RPMI8226 (cell line): ENCODE measurements around the gene BMP7.

Source experiments
- DNase-seq: peaks from one replicate; pipeline ENCODE4 v3.0.0-alpha.2; 2015

BMP7 gene

DNA sequence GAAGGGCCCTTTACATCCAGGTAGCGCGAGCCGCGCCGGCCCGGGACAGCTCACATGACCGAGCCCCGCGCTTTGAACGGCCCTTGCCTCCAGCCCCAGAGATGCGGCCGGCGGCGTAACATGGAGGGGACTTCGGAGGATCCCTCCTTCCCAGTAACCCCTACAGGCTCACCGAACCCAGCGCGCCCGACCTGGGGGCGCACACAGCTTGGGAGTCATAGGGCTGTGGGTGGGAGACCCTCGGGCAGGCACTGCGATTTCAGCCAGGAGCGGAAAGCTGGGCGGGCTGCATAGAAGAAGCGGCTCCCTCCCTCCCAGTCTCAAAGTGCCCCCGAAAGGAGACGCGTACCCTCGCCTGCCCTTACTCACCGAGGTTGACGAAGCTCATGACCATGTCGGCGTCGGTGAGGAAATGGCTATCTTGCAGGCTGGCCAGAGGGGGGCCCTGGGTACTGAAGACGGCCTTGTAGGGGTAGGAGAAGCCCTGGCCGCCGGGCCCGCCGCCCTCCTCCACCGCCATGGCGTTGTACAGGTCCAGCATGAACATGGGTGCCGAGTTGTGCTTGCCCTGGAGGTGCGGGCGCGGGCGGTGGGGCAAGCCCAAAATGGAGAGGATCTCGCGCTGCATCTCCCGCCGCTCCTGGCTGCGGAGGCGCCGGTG, 975 bp downstream of the BMP7 start:
- peak; percentile 25 for DNase-seq

DNA sequence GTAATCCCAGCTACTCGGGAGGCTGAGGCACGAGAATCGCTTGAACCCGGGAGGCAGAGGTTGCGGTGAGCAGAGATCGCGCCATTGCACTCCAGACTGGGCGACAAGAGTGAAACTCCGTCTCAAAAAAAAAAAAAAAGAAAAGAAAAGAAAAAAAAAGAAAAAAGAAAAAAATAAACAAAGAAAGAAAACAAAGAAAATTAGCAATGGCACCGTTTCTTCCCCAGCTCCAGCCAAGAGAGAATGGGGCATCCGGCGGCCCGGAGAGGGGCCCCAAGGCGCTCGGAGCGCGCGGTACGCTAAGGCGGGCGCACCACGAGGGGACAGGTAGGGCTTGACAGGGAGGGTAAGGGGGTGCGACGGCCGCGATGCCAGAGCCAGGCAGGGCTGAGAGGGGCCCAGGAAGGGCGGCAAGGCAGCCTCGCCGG, 1.5 kb downstream of the BMP7 start:
- DNase-seq, result peak; percentile 57

DNA sequence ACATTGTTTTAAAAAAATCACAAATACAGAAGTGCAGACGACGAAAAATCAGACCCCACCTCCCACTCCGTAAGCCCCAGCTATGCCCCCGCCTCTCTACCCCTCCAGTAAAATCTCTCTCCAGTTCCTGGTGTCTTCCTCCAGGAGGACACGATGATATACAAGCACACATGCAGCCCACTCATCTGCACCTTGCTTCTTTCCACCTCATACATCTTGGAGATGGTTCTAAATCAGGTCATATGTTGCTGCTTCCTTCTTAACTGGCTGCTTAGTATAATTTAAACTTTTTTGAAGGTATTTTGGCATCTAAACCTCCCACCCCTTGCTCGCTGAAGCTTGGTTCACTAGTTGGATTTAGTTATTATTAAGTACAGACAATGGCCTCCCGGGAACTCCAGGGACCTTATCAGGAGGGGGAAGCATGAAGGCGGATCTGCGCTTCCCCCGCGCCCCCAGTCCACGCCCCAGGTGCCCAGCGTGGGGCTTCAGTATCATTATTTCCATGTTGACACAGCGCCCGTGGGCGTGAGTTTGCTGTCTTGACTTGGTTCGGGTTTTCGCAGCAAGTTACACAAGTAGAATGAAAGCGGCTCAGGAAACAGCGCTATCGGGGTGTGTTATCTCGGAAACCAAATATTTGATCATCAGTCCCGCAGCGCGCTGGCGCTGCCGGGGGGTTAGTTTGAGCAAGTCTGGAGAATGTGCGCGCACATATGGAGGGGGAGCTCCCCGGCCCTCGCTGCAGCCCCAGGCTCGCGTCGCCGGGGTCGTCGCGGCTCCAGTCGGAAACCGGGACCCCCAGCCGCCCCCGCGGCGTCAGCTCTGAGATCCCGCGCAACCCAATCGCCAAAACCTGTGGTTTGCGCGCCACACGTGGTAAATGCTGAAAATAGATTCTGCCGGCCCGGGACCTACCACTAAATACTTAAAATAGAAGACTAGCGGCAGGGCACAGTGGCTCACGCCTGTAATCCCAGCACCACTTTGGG, 2.3 kb downstream of the BMP7 start:
- DNase-seq, result peak; percentile 67

GRCh38 chr20:57262784-57263609, 3.4 kb downstream of the BMP7 start:
- peak; percentile 41 for DNase-seq

DNA sequence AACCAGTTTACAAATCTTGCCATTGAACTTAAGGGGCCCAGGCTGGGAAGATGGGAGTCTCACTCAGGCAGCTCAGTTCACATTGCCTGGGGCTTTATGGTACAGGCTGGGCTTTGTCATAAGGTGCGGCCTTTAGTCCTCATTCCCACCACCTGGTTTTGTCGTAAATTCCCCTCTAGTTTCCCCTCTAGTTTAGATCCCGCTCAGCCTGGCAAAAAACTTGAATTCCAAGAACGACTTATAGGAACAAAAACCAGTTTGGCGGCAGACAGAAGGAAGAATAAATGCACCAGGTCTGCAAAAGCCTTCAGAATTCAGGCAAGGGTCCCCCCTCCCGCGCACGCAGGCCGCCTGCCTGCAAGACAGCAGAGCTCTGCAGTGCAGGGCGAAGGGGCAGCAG, 4.1 kb downstream of the BMP7 start:
- DNase-seq, result no peak

GRCh38 chr20:57261457-57262251, 4.8 kb downstream of the BMP7 start:
- no peak for DNase-seq

- DNase-seq, result no peak
Observed at GRCh38 chr20:57260934-57261333, 5.5 kb downstream of the BMP7 start.

DNA sequence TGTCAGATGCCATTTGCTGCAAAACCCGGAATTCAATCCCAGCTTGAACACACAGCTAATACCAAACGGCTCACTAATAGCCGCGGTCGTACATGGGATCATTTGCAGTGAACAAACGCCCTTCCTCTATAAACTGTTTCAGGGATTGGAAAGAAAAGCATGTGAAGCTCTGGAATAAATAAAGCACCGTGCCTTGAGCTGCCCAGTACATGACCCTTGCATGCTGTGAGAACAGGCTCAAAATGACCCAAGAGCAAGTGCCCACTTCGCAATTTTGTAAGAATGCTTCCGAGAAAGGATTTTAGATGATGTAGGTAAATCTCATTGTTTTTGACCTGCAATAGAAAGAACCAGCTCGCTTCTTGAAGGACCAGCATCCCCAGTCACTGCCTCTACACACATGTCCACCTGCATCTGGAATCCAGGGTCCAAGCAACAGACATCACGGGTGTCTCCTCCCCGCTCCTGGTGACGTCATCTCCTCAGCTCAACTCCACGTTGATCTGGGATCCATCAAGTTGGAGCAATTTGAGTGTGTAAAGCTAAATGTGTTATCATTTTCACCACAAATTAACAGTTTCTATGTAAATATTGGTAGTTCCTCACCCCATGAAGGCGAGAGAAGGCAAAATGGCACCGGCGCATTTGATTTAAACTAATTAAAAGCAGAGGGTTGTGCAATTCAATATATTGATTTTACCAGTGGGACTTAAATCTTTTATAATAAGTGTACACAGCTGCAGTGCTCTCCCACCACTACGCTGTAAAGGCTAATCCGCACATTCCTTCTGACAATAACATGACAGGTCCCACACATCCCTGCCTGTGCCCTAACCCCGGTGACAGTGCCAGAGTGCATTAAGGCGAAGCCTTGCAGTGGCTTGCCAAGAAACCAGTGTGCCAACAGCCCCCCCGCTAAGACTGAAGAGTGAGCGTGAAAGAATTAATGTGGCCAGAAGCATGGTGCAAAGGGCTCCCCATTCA, 6.2 kb downstream of the BMP7 start:
- no peak for DNase-seq

DNA sequence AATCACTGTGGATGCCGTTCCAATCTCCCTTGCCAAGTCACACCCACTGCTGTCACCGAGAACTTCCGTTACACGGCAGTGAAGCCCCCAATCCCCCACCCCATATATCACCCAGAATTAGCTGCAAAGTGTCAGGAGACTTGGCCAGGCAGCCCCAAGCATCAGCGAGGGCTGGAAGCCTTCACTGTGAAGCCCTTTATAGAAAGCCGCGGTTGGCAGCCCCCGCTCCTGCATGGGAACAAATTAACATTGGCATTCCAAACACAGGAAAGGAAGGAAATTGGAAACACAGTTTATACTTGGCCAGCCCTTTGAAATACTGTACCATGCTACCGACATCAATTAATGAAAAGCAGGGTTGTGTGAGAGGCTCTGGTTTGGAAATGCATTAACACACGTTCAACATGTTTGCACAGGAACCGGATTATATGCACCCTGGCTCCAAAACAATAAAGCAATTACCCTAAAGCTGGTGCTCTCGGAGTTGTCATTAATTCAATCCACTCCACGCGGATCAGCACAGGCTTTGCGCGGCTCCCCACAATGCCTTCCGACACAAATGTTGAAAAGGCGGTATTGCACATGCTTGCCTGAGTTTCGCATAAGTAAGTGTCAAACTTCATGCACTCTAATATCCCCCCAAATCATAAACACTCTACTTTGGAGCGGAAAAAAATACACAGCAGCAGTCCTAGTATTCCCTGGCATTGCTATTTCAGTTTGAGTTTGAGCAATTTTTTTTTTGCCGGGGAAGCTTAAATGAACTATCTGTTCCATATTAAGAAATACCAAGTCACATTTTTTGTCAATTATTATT, 7.1 kb downstream of the BMP7 start:
- DNase-seq, result no peak

- DNase-seq, result peak; percentile 71
Observed at GRCh38 chr20:57257701-57258453, 8.6 kb downstream of the BMP7 start.

GRCh38 chr20:57256908-57257307, 9.5 kb downstream of the BMP7 start:
- no peak for DNase-seq

- no peak for DNase-seq
Observed at GRCh38 chr20:57256205-57256604, 10.2 kb downstream of the BMP7 start.

DNA sequence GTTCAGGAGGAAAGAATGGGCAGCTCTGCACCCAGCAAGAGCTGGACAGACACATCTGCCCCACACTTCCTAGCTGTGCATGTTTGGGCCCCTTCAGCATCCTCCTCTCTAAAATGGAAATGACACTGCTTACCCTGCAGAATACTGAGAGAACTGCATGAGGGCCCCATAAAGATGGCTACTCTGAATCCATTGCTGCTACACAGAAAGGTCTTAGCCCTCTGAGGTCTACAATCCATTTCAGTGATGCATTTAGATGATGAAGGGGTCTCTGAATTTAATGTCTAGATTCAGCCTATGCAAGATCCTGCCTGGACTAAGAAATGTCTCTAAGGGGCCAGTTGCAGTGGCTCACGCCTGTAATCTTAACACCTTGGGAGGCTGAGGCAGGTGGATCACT, 11.3 kb downstream of the BMP7 start:
- no peak for DNase-seq

GRCh38 chr20:57252559-57253162, 13.8 kb downstream of the BMP7 start:
- no peak for DNase-seq

DNA sequence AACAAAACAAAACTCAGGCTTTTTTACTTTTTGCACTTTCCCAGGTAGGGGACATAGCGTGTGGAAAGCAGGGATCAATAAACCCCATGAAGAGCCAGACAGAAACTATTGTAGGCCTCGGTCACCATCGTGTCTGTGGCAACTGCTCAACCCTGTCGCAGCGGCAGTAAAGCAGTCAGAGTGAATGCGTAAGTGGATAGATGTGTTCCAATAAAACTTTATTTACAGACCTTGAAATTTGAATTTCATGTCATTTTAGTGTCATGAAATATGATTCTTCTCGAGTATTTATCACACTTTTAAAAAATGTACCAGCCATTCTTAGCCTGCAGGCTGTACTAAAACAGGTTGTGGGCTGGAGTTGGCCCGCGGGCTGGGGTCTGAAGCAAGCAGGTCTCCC, 14.5 kb downstream of the BMP7 start:
- DNase-seq, result no peak

- DNase-seq, result no peak
Observed at GRCh38 chr20:57251344-57251743, 15.1 kb downstream of the BMP7 start.

- DNase-seq, result peak; percentile 34
Observed at GRCh38 chr20:57250607-57251343, 15.7 kb downstream of the BMP7 start.

GRCh38 chr20:57249772-57250171, 16.7 kb downstream of the BMP7 start:
- no peak for DNase-seq
